HG02938 (cell line): ENCODE results near the gene SMIM38.
"Not testable (repeated sequence)": the region's sequence is repeated elsewhere in the genome, so short reads cannot be mapped to it uniquely, and the experiment has no call there.

Source experiments
- ATAC-seq: cut with Tn5 transposase; IDR thresholded peaks from one replicate; pipeline ENCODE4 v1.9.1; 2021; ENCODE audit warnings: mild to moderate bottlenecking, moderate library complexity; ENCODE audit not compliant: unreplicated experiment

Gene SMIM38

GRCh38 chr11:69137151-69137844 lies 18.4 kb upstream of the SMIM38 start:
- ATAC-seq: no peak

- no peak for ATAC-seq
Measured at GRCh38 chr11:69138265-69138664, 17.5 kb upstream of the SMIM38 start.

- ATAC-seq: not testable (repeated sequence)
Measured at GRCh38 chr11:69140161-69140560, 15.6 kb upstream of the SMIM38 start.

- no peak for ATAC-seq
Measured at GRCh38 chr11:69140635-69141034, 15.1 kb upstream of the SMIM38 start.

GRCh38 chr11:69141742-69142141 lies 14.0 kb upstream of the SMIM38 start:
- ATAC-seq: no peak

GRCh38 chr11:69142895-69143294 lies 12.8 kb upstream of the SMIM38 start:
- ATAC-seq: no peak

GRCh38 chr11:69144316-69145049 lies 11.3 kb upstream of the SMIM38 start:
- no peak for ATAC-seq

- ATAC-seq: no peak
Measured at GRCh38 chr11:69145050-69145380, 10.7 kb upstream of the SMIM38 start.

GRCh38 chr11:69148377-69148762 lies 7.4 kb upstream of the SMIM38 start:
- no peak for ATAC-seq

GRCh38 chr11:69148806-69149205 lies 6.9 kb upstream of the SMIM38 start:
- ATAC-seq: no peak

GRCh38 chr11:69149338-69150045 lies 6.2 kb upstream of the SMIM38 start:
- ATAC-seq: not testable (repeated sequence)

GRCh38 chr11:69150175-69150574 lies 5.6 kb upstream of the SMIM38 start:
- ATAC-seq: no peak

- no peak for ATAC-seq
Measured at GRCh38 chr11:69151836-69152235, 3.9 kb upstream of the SMIM38 start.

GRCh38 chr11:69152733-69153421 lies 2.9 kb upstream of the SMIM38 start:
- ATAC-seq: no peak

GRCh38 chr11:69153661-69154060 lies 2.1 kb upstream of the SMIM38 start:
- no peak for ATAC-seq

GRCh38 chr11:69154211-69154913 lies 1.4 kb upstream of the SMIM38 start:
- no peak for ATAC-seq

GRCh38 chr11:69154938-69155301 lies 815 bp upstream of the SMIM38 start:
- no peak for ATAC-seq

GRCh38 chr11:69156235-69156639 lies 502 bp downstream of the SMIM38 start:
- ATAC-seq: no peak

GRCh38 chr11:69156673-69157155 lies 979 bp downstream of the SMIM38 start:
- no peak for ATAC-seq

GRCh38 chr11:69157156-69157821 lies 1.6 kb downstream of the SMIM38 start:
- ATAC-seq: no peak
